ENCODE results near the gene KCNG4. TPM values are rescaled to one million over a fixed set of nuclear protein-coding genes. Genes with fewer than 3 reads are reported as not detected.

KCNG4 gene
- not detected in 2 replicates for total RNA-seq (2014; rRNA removed; shearing (Covaris generic))

- DNase-seq (ENCODE audit: low read depth in 1 of 2, low spot score in 2 of 2), result no peak
- Histone ChIP-seq H3K27ac (no peak within 1 kb of the TSS), H3K27me3 (replicated peaks) (peaks cover 6% of the 10 kb centered on the region; the same call in 1 of the 2 replicates)
These were observed at the start of gene KCNG4 for GRCh38 chr16:84239909-84240308. TSS of gene KCNG4 (minus strand) at chr16:84240012. CDS start at chr16:84237485, 2,527 bp downstream.

GRCh38 chr16:84288902-84289301 lies 49.1 kb upstream of the KCNG4 start:
- Histone ChIP-seq H3K36me3 (no peaks in the 10 kb centered on the region), H3K27ac (no peak overlapping the region), H3K9me3 (replicated peaks) (no peaks in the 10 kb centered on the region), H3K4me3 (no peak overlapping the region), H3K4me1 (replicated peaks) (peaks cover 40% of the 10 kb centered on the region), H3K27me3 (replicated peaks) (no peaks in the 10 kb centered on the region)
- no peak for DNase-seq (ENCODE audit: low read depth in 1 of 2, low spot score in 2 of 2)

More at GRCh38 chr16:84239909-84240308, at the start of gene KCNG4:
- Histone ChIP-seq H3K4me1 (replicated peaks) (no peaks in the 10 kb centered on the region), H3K9me3 (replicated peaks) (no peaks in the 10 kb centered on the region), H3K36me3 (no peaks in the 10 kb centered on the region), H3K4me3 (no peak within 1 kb of the TSS)

- H3K27ac ChIP-seq, result no peak overlapping the region
These were observed 46.9 kb upstream of the KCNG4 start for GRCh38 chr16:84286578-84287240.

GRCh38 chr16:84284154-84284722 lies 44.4 kb upstream of the KCNG4 start:
- Histone ChIP-seq H3K4me1 (replicated peaks) (peaks cover 17% of the 10 kb centered on the region), H3K4me3 (no peak overlapping the region), H3K27ac (no peak overlapping the region; the same call in 1 of the 2 replicates), H3K36me3 (no peaks in the 10 kb centered on the region), H3K9me3 (replicated peaks) (no peaks in the 10 kb centered on the region), H3K27me3 (replicated peaks) (no peaks in the 10 kb centered on the region)
- DNase-seq (ENCODE audit: low read depth in 1 of 2, low spot score in 2 of 2), result peak; percentile 55 to 61

More at GRCh38 chr16:84286578-84287240, 46.9 kb upstream of the KCNG4 start:
- no peaks in the 10 kb centered on the region for H3K9me3 ChIP-seq (replicated peaks)
- no peaks in the 10 kb centered on the region for H3K36me3 ChIP-seq
- peaks cover 28% of the 10 kb centered on the region for H3K4me1 ChIP-seq (replicated peaks)
- no peak overlapping the region for H3K4me3 ChIP-seq
- no peak for DNase-seq (ENCODE audit: low read depth in 1 of 2, low spot score in 2 of 2)
- no peaks in the 10 kb centered on the region for H3K27me3 ChIP-seq (replicated peaks)

GRCh38 chr16:84283314-84284153 lies 43.7 kb upstream of the KCNG4 start:
- Histone ChIP-seq H3K4me1 (replicated peaks) (peaks cover 17% of the 10 kb centered on the region), H3K27me3 (replicated peaks) (no peaks in the 10 kb centered on the region), H3K9me3 (replicated peaks) (no peaks in the 10 kb centered on the region), H3K4me3 (no peak overlapping the region), H3K36me3 (no peaks in the 10 kb centered on the region), H3K27ac (no peak overlapping the region; the same call in 1 of the 2 replicates)
- no peak for DNase-seq (ENCODE audit: low read depth in 1 of 2, low spot score in 2 of 2)

GRCh38 chr16:84282533-84282932 lies 42.7 kb upstream of the KCNG4 start:
- Histone ChIP-seq H3K36me3 (no peaks in the 10 kb centered on the region), H3K27ac (no peak overlapping the region), H3K4me3 (no peak overlapping the region), H3K4me1 (replicated peaks) (peaks cover 17% of the 10 kb centered on the region), H3K27me3 (replicated peaks) (no peaks in the 10 kb centered on the region), H3K9me3 (replicated peaks) (no peaks in the 10 kb centered on the region)
- no peak for DNase-seq (ENCODE audit: low read depth in 1 of 2, low spot score in 2 of 2)

GRCh38 chr16:84281074-84281473 lies 41.3 kb upstream of the KCNG4 start:
- Histone ChIP-seq H3K36me3 (no peaks in the 10 kb centered on the region), H3K27me3 (replicated peaks) (no peaks in the 10 kb centered on the region), H3K27ac (no peak overlapping the region), H3K9me3 (replicated peaks) (no peaks in the 10 kb centered on the region), H3K4me3 (no peak overlapping the region), H3K4me1 (replicated peaks) (peaks cover 17% of the 10 kb centered on the region)
- DNase-seq (ENCODE audit: low read depth in 1 of 2, low spot score in 2 of 2), result no peak

GRCh38 chr16:84279881-84280280 lies 40.1 kb upstream of the KCNG4 start:
- Histone ChIP-seq H3K27me3 (replicated peaks) (no peaks in the 10 kb centered on the region), H3K4me1 (replicated peaks) (peaks cover 17% of the 10 kb centered on the region), H3K4me3 (no peak overlapping the region), H3K27ac (no peak overlapping the region), H3K9me3 (replicated peaks) (no peaks in the 10 kb centered on the region), H3K36me3 (no peaks in the 10 kb centered on the region)
- DNase-seq (ENCODE audit: low read depth in 1 of 2, low spot score in 2 of 2), result no peak

GRCh38 chr16:84278968-84279367 lies 39.2 kb upstream of the KCNG4 start:
- no peak for DNase-seq (ENCODE audit: low read depth in 1 of 2, low spot score in 2 of 2)
- Histone ChIP-seq H3K36me3 (no peaks in the 10 kb centered on the region), H3K27me3 (replicated peaks) (no peaks in the 10 kb centered on the region), H3K27ac (no peak overlapping the region), H3K9me3 (replicated peaks) (no peaks in the 10 kb centered on the region), H3K4me1 (replicated peaks) (peaks cover 8% of the 10 kb centered on the region), H3K4me3 (no peak overlapping the region)

GRCh38 chr16:84278333-84278732 lies 38.5 kb upstream of the KCNG4 start:
- H3K36me3 ChIP-seq, result no peaks in the 10 kb centered on the region
- no peak overlapping the region for H3K27ac ChIP-seq
- no peaks in the 10 kb centered on the region for H3K9me3 ChIP-seq (replicated peaks)
- peaks cover 2% of the 10 kb centered on the region for H3K4me1 ChIP-seq (replicated peaks)
- no peak for DNase-seq (ENCODE audit: low read depth in 1 of 2, low spot score in 2 of 2)
- no peak overlapping the region for H3K4me3 ChIP-seq
- H3K27me3 ChIP-seq (replicated peaks), result no peaks in the 10 kb centered on the region

GRCh38 chr16:84277244-84277823 lies 37.5 kb upstream of the KCNG4 start:
- no peaks in the 10 kb centered on the region for H3K36me3 ChIP-seq
- no peaks in the 10 kb centered on the region for H3K4me1 ChIP-seq (replicated peaks)
- peak; percentile 54 to 74 for DNase-seq (ENCODE audit: low read depth in 1 of 2, low spot score in 2 of 2)
- H3K27ac ChIP-seq, result no peak overlapping the region
- no peaks in the 10 kb centered on the region for H3K9me3 ChIP-seq (replicated peaks)
- no peaks in the 10 kb centered on the region for H3K27me3 ChIP-seq (replicated peaks)
- H3K4me3 ChIP-seq, result no peak overlapping the region

- Histone ChIP-seq H3K4me1 (replicated peaks) (no peaks in the 10 kb centered on the region), H3K4me3 (no peak overlapping the region), H3K9me3 (replicated peaks) (no peaks in the 10 kb centered on the region), H3K27ac (no peak overlapping the region), H3K36me3 (no peaks in the 10 kb centered on the region), H3K27me3 (replicated peaks) (no peaks in the 10 kb centered on the region)
- no peak for DNase-seq (ENCODE audit: low read depth in 1 of 2, low spot score in 2 of 2)
These were observed 35.9 kb upstream of the KCNG4 start for GRCh38 chr16:84275585-84276151.

GRCh38 chr16:84274515-84274914 lies 34.7 kb upstream of the KCNG4 start:
- Histone ChIP-seq H3K9me3 (replicated peaks) (no peaks in the 10 kb centered on the region), H3K27ac (no peak overlapping the region), H3K27me3 (replicated peaks) (no peaks in the 10 kb centered on the region)

More at GRCh38 chr16:84274515-84274914, 34.7 kb upstream of the KCNG4 start:
- Histone ChIP-seq H3K4me3 (no peak overlapping the region), H3K4me1 (replicated peaks) (no peaks in the 10 kb centered on the region), H3K36me3 (no peaks in the 10 kb centered on the region)
- no peak for DNase-seq (ENCODE audit: low read depth in 1 of 2, low spot score in 2 of 2)

Measured in SJSA1 (cell line).